HEK293 (cell line): ENCODE measurements around the gene OR1I1.
A peak's percentile ranks its signal among the peaks of the same experiment; 100 is the strongest.

Experiments
- CTCF ChIA-PET: fragments of 350-600 bp; formaldehyde crosslinking; extraction: SDS; loops from one replicate; lab custom pipeline; 2021; ENCODE audit warnings: antibody characterized with exemption; lab: Yijun Ruan, JAX
- POLR2A ChIA-PET: fragments of 300-600 bp; formaldehyde crosslinking; extraction: SDS; loops from one replicate; lab custom pipeline; 2020; ENCODE audit warnings: antibody characterized with exemption, inconsistent platforms; lab: Yijun Ruan, JAX
- H3K27ac ChIP-seq: fragments of 200-500 bp; sonication (Bioruptor generic); 2 replicates; pipeline ENCODE4 v1.5.1; 2014; ENCODE audit warnings: low read depth, low read length, control low read depth, inconsistent platforms; ENCODE audit errors: extremely low read depth
- H3K36me3 ChIP-seq, 2 experiments: fragments of 200-500 bp in 1 of 2; sonication (Bioruptor generic) in 1 of 2; 1 replicate in 1 of 2; 2 replicates in 1 of 2; pipeline ENCODE4 v1.5.1; 2014 to 2017; ENCODE audit warnings: inconsistent platforms in 2 of 2, low read length in 2 of 2; ENCODE audit not compliant: control insufficient read depth in 2 of 2, insufficient read depth in 1 of 2
- H3K4me1 ChIP-seq: fragments of 200-500 bp; sonication (Bioruptor generic); 2 replicates; pipeline ENCODE4 v1.5.1; 2014; ENCODE audit warnings: mild to moderate bottlenecking, low read length, inconsistent platforms; ENCODE audit not compliant: control insufficient read depth, insufficient read depth
- H3K4me3 ChIP-seq: 2 replicates; pipeline ENCODE4 v1.5.1; 2011; ENCODE audit warnings: low read depth, mild to moderate bottlenecking, control low read depth, low read length, moderate library complexity
- H3K9me3 ChIP-seq: fragments of 200-500 bp; sonication (Bioruptor generic); 2 replicates; pipeline ENCODE4 v1.5.1; 2014; ENCODE audit warnings: low read depth, low read length, inconsistent platforms; ENCODE audit not compliant: control insufficient read depth, insufficient read depth
- BCL11A ChIP-seq: fragments of 450-650 bp; formaldehyde crosslinking; IDR thresholded peaks from 2 replicates; pipeline ENCODE4 v1.5.1; 2016; ENCODE audit warnings: low read depth, missing biosample characterization, missing genetic modification characterization
- GLI4 ChIP-seq: fragments of 450-650 bp; formaldehyde crosslinking; IDR thresholded peaks from 2 replicates; pipeline ENCODE4 v1.5.1; 2016; ENCODE audit warnings: missing biosample characterization, missing genetic modification characterization
- HOXD13 ChIP-seq: sonication (generic); formaldehyde crosslinking; IDR thresholded peaks from 2 replicates; pipeline ENCODE4 v1.8.0; 2022; ENCODE audit warnings: missing genetic modification reagents, borderline replicate concordance
- KLF16 ChIP-seq: fragments of 450-650 bp; formaldehyde crosslinking; IDR thresholded peaks from 2 replicates; pipeline ENCODE4 v1.5.1; 2017; ENCODE audit warnings: missing biosample characterization, missing genetic modification characterization
- MZF1 ChIP-seq: fragments of 450-650 bp; formaldehyde crosslinking; IDR thresholded peaks from 2 replicates; pipeline ENCODE4 v1.5.1; 2017; ENCODE audit warnings: missing biosample characterization, missing genetic modification characterization, borderline replicate concordance
- SALL2 ChIP-seq: fragments of 450-650 bp; formaldehyde crosslinking; IDR thresholded peaks from 2 replicates; pipeline ENCODE4 v1.5.0; 2017; ENCODE audit warnings: missing biosample characterization, mild to moderate bottlenecking, missing genetic modification characterization, borderline replicate concordance
- SCRT2 ChIP-seq: fragments of 450-650 bp; formaldehyde crosslinking; IDR thresholded peaks from 2 replicates; pipeline ENCODE4 v1.5.1; 2016; ENCODE audit warnings: missing biosample characterization, missing genetic modification characterization
- YY2 ChIP-seq: fragments of 450-650 bp; formaldehyde crosslinking; IDR thresholded peaks from 2 replicates; pipeline ENCODE4 v1.5.1; 2016; ENCODE audit warnings: missing biosample characterization, missing genetic modification characterization
- ZNF155 ChIP-seq: fragments of 450-650 bp; formaldehyde crosslinking; IDR thresholded peaks from 2 replicates; pipeline ENCODE4 v1.5.1; 2016; ENCODE audit warnings: missing biosample characterization, missing genetic modification characterization
- ZNF433 ChIP-seq: fragments of 450-650 bp; formaldehyde crosslinking; IDR thresholded peaks from 2 replicates; pipeline ENCODE4 v1.5.1; 2016; ENCODE audit warnings: missing biosample characterization, missing genetic modification characterization, low read depth
- ZNF544 ChIP-seq: fragments of 450-650 bp; formaldehyde crosslinking; IDR thresholded peaks from 2 replicates; pipeline ENCODE4 v1.5.0; 2017; ENCODE audit warnings: missing biosample characterization, missing genetic modification characterization
- ZNF600 ChIP-seq: fragments of 450-650 bp; formaldehyde crosslinking; IDR thresholded peaks from 2 replicates; pipeline ENCODE4 v1.5.1; 2016; ENCODE audit warnings: missing biosample characterization, missing genetic modification characterization
- ZNF707 ChIP-seq: fragments of 450-650 bp; formaldehyde crosslinking; IDR thresholded peaks from 2 replicates; pipeline ENCODE4 v1.5.1; 2016; ENCODE audit warnings: missing biosample characterization, missing genetic modification characterization
- ZNF768 ChIP-seq: fragments of 450-650 bp; formaldehyde crosslinking; IDR thresholded peaks from 2 replicates; pipeline ENCODE4 v1.5.1; 2018; ENCODE audit warnings: missing biosample characterization, mild to moderate bottlenecking, missing genetic modification characterization
- ZNF776 ChIP-seq: fragments of 450-650 bp; formaldehyde crosslinking; IDR thresholded peaks from 2 replicates; pipeline ENCODE4 v1.5.0; 2017; ENCODE audit warnings: missing biosample characterization, missing genetic modification characterization, borderline replicate concordance
- ZNF777 ChIP-seq: fragments of 450-650 bp; formaldehyde crosslinking; IDR thresholded peaks from 2 replicates; pipeline ENCODE4 v1.5.1; 2017; ENCODE audit warnings: missing biosample characterization, missing genetic modification characterization, borderline replicate concordance
- ZNF792 ChIP-seq: fragments of 450-650 bp; formaldehyde crosslinking; IDR thresholded peaks from 2 replicates; pipeline ENCODE4 v1.5.1; 2016; ENCODE audit warnings: missing biosample characterization, missing genetic modification characterization
- TF ChIP-seq, protein P1 (sequence below): fragments of 450-650 bp; formaldehyde crosslinking; IDR thresholded peaks from 2 replicates; pipeline ENCODE4 v1.5.1; 2016; ENCODE audit warnings: missing biosample characterization, missing genetic modification characterization
- TF ChIP-seq, protein P2 (sequence below): fragments of 450-650 bp; formaldehyde crosslinking; IDR thresholded peaks from 2 replicates; pipeline ENCODE4 v1.5.1; 2016; ENCODE audit warnings: missing biosample characterization, missing genetic modification characterization
- TF ChIP-seq, protein P3 (sequence below): fragments of 450-650 bp; formaldehyde crosslinking; IDR thresholded peaks from 2 replicates; pipeline ENCODE4 v1.5.1; 2016; ENCODE audit warnings: missing biosample characterization, missing genetic modification characterization, borderline replicate concordance
- TF ChIP-seq, protein P4 (sequence below): fragments of 450-650 bp; formaldehyde crosslinking; IDR thresholded peaks from 2 replicates; pipeline ENCODE4 v1.5.1; 2016; ENCODE audit warnings: missing biosample characterization, missing genetic modification characterization
- TF ChIP-seq, protein P5 (sequence below): fragments of 450-650 bp; formaldehyde crosslinking; IDR thresholded peaks from 2 replicates; pipeline ENCODE4 v1.5.1; 2017; ENCODE audit warnings: missing biosample characterization, missing genetic modification characterization
- TF ChIP-seq, protein P6 (sequence below): fragments of 450-650 bp; formaldehyde crosslinking; IDR thresholded peaks from 2 replicates; pipeline ENCODE4 v1.5.1; 2016; ENCODE audit warnings: missing biosample characterization, missing genetic modification characterization

The OR1I1 gene

DNA sequence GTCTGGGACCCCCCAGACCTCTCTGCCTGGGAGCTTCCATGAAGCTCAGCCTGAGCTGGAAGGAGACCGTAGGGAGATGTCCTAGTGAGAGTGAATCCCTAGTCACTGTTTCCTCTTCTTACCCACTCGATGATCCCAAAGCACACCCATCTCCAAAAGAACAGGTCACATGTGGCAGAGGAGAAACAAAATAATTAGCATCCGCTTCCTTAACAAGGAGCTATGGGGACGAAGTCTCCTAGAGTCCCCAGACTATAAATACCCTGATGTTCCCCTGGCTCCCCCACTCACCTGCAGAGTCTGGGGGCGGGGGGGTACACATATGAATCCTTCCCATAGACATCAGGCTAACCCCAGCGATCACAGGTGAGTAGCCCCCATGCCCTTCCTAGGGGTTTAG lies at the start of gene OR1I1 (continued):
- TF ChIP-seq, protein P1, sequence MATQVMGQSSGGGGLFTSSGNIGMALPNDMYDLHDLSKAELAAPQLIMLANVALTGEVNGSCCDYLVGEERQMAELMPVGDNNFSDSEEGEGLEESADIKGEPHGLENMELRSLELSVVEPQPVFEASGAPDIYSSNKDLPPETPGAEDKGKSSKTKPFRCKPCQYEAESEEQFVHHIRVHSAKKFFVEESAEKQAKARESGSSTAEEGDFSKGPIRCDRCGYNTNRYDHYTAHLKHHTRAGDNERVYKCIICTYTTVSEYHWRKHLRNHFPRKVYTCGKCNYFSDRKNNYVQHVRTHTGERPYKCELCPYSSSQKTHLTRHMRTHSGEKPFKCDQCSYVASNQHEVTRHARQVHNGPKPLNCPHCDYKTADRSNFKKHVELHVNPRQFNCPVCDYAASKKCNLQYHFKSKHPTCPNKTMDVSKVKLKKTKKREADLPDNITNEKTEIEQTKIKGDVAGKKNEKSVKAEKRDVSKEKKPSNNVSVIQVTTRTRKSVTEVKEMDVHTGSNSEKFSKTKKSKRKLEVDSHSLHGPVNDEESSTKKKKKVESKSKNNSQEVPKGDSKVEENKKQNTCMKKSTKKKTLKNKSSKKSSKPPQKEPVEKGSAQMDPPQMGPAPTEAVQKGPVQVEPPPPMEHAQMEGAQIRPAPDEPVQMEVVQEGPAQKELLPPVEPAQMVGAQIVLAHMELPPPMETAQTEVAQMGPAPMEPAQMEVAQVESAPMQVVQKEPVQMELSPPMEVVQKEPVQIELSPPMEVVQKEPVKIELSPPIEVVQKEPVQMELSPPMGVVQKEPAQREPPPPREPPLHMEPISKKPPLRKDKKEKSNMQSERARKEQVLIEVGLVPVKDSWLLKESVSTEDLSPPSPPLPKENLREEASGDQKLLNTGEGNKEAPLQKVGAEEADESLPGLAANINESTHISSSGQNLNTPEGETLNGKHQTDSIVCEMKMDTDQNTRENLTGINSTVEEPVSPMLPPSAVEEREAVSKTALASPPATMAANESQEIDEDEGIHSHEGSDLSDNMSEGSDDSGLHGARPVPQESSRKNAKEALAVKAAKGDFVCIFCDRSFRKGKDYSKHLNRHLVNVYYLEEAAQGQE (tag by site-specific recombination) = no peak

DNA sequence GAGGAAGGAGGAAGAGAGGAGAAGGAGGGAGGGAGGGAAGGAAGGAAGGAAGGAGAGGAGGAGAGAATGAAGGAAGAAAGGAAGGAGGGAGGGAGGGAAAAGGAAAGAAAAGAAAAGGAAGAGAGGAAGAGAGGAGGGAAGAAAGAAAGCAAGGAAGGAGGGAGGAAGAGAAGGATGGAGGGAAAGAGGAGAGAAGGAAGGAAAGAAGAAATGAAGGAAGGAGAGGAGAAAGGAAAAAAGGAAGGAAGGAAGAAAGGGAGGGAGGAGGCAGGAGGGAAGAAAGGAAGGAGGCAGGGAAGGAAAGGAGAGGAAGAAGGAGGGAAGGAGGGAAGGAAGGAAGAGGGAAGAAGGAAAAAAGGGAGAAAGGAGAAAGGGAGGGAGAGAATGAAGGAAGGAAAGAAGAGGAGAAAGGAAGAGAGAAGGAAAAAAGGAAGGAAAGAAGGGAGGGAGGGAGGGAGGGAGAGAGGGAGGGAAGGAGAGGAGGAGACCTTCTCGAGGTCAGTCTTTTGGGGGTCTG lies 46.2 kb upstream of the OR1I1 start:
- no peak overlapping the region for H3K4me3 ChIP-seq
- H3K36me3 ChIP-seq = no peaks in the 10 kb centered on the region
- CTCF ChIA-PET = no interaction called here
- POLR2A ChIA-PET = interaction anchor here (0.5 kb wide), 1 partner anchor 809 kb away, joined by 3 read pairs; no protein-coding TSS in a partner anchor
- no peaks in the 10 kb centered on the region for H3K9me3 ChIP-seq
- no peak overlapping the region for H3K27ac ChIP-seq
- H3K4me1 ChIP-seq = no peaks in the 10 kb centered on the region
- TF ChIP-seq ZNF433 (no peak), SALL2 (tag by site-specific recombination) (0 out of 2 replicates have a peak, but pooled peaks have one; percentile 59), ZNF155 (tag by site-specific recombination) (no peak), ZNF600 (tag by site-specific recombination) (no peak), ZNF707 (no peak), ZNF792 (tag by site-specific recombination) (no peak), KLF16 (no peak), ZNF544 (tag by site-specific recombination) (peak; percentile 38; the same call in 1 of the 2 replicates), BCL11A (tag by site-specific recombination) (no peak), ZNF776 (no peak), SCRT2 (tag by site-specific recombination) (no peak), MZF1 (tag by site-specific recombination) (no peak), HOXD13 (CRISPR knock-in tag) (no peak), ZNF768 (no peak), YY2 (no peak), ZNF777 (tag by site-specific recombination) (no peak; the same call in 1 of the 2 replicates), GLI4 (tag by site-specific recombination) (no peak)
- TF ChIP-seq, protein P2, sequence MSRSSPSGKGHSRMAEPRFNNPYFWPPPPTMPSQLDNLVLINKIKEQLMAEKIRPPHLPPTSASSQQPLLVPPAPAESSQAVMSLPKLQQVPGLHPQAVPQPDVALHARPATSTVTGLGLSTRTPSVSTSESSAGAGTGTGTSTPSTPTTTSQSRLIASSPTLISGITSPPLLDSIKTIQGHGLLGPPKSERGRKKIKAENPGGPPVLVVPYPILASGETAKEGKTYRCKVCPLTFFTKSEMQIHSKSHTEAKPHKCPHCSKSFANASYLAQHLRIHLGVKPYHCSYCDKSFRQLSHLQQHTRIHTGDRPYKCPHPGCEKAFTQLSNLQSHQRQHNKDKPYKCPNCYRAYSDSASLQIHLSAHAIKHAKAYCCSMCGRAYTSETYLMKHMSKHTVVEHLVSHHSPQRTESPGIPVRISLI (tag by site-specific recombination) = no peak
- TF ChIP-seq, protein P3, sequence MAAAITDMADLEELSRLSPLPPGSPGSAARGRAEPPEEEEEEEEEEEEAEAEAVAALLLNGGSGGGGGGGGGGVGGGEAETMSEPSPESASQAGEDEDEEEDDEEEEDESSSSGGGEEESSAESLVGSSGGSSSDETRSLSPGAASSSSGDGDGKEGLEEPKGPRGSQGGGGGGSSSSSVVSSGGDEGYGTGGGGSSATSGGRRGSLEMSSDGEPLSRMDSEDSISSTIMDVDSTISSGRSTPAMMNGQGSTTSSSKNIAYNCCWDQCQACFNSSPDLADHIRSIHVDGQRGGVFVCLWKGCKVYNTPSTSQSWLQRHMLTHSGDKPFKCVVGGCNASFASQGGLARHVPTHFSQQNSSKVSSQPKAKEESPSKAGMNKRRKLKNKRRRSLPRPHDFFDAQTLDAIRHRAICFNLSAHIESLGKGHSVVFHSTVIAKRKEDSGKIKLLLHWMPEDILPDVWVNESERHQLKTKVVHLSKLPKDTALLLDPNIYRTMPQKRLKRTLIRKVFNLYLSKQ (tag by site-specific recombination) = no peak
- TF ChIP-seq, protein P4, sequence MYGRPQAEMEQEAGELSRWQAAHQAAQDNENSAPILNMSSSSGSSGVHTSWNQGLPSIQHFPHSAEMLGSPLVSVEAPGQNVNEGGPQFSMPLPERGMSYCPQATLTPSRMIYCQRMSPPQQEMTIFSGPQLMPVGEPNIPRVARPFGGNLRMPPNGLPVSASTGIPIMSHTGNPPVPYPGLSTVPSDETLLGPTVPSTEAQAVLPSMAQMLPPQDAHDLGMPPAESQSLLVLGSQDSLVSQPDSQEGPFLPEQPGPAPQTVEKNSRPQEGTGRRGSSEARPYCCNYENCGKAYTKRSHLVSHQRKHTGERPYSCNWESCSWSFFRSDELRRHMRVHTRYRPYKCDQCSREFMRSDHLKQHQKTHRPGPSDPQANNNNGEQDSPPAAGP = no peak
- TF ChIP-seq, protein P5, sequence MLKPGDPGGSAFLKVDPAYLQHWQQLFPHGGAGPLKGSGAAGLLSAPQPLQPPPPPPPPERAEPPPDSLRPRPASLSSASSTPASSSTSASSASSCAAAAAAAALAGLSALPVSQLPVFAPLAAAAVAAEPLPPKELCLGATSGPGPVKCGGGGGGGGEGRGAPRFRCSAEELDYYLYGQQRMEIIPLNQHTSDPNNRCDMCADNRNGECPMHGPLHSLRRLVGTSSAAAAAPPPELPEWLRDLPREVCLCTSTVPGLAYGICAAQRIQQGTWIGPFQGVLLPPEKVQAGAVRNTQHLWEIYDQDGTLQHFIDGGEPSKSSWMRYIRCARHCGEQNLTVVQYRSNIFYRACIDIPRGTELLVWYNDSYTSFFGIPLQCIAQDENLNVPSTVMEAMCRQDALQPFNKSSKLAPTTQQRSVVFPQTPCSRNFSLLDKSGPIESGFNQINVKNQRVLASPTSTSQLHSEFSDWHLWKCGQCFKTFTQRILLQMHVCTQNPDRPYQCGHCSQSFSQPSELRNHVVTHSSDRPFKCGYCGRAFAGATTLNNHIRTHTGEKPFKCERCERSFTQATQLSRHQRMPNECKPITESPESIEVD (tag by site-specific recombination) = no peak
- TF ChIP-seq, protein P6, sequence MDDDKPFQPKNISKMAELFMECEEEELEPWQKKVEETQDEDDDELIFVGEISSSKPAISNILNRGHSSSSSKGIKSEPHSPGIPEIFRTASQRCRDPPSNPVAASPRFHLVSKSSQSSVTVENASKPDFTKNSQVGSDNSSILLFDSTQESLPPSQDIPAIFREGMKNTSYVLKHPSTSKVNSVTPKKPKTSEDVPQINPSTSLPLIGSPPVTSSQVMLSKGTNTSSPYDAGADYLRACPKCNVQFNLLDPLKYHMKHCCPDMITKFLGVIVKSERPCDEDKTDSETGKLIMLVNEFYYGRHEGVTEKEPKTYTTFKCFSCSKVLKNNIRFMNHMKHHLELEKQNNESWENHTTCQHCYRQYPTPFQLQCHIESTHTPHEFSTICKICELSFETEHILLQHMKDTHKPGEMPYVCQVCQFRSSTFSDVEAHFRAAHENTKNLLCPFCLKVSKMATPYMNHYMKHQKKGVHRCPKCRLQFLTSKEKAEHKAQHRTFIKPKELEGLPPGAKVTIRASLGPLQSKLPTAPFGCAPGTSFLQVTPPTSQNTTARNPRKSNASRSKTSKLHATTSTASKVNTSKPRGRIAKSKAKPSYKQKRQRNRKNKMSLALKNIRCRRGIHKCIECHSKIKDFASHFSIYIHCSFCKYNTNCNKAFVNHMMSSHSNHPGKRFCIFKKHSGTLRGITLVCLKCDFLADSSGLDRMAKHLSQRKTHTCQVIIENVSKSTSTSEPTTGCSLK (tag by site-specific recombination) = no peak
